ENCODE results near the gene SNU13.

GRCh38 chr22:41709341-41709740, 20.7 kb upstream of the SNU13 start:
- TF ChIP-seq CTCF (IDR thresholded peaks at IDR 0.05) (no peak), EZH2 (IDR thresholded peaks at IDR 0.05; ENCODE audit: borderline replicate concordance, insufficient read depth, low read depth, low read length, poor library complexity, severe bottlenecking) (no peak)

Measured in B cell (primary cell).